Prostate gland (tissue), 2 donors: ENCODE data around the gene RAD17.
A peak's percentile ranks its signal among the peaks of the same experiment; 100 is the strongest.

ENCODE experiments used
- POLR2AphosphoS5 ChIP-seq: sonication (generic); formaldehyde crosslinking; IDR thresholded peaks from one replicate; pipeline ENCODE4 v1.6.1; 2017; ENCODE audit warnings: antibody characterized with exemption
- TF ChIP-seq, protein P1 (sequence below), 4 experiments: fragments of 200-600 bp in 2 of 4; fragments of 450-650 bp in 2 of 4; sonication (generic) in 2 of 4; IDR thresholded peaks; 1 replicate in 3 of 4; 2 replicates in 1 of 4; pipeline ENCODE4 v1.5.1; 2016 to 2019; ENCODE audit warnings: antibody characterized with exemption in 4 of 4, mild to moderate bottlenecking in 2 of 4, moderate library complexity in 2 of 4

DNA sequence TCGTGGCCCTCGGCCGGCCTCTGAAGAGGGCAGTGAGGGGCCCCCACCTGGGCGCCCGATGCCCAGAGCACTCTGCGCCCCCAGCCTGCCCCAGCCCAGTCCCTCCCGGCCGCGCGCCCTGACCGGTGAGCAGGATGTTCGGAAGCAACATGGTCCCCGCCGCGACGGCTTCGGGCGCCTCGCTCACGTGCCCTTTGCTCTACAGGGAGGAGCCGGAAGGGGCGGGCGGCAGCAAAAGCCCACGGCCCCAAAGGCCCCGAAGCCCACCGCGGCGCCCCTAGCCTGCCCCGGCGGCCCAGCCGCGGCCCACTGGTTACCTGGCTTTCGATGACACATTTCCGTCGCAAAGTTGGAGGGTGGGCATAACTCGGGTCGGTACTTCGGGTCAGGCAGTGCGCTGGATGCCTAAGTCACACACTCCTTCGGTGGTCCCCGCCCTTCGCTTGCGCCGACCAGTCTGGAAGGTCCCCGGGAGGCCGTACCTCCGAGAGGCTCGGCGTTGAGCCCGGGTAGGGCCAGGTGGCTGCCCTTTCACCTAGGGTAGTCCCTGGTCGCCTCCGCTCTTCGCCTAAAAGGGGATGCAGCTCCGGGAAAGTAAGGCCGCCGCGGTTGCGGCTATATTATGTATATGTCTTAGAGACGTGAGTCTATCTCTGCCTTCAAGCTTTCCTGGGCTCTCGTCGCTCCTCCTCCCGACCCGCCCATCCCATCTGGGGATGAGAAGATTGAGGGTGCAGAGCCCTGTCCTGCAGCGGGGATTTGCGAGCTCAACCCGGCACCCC lies at the start of gene RAD17, which contains the start of the genes AK6 and TAF9:
- TF ChIP-seq, protein P1, sequence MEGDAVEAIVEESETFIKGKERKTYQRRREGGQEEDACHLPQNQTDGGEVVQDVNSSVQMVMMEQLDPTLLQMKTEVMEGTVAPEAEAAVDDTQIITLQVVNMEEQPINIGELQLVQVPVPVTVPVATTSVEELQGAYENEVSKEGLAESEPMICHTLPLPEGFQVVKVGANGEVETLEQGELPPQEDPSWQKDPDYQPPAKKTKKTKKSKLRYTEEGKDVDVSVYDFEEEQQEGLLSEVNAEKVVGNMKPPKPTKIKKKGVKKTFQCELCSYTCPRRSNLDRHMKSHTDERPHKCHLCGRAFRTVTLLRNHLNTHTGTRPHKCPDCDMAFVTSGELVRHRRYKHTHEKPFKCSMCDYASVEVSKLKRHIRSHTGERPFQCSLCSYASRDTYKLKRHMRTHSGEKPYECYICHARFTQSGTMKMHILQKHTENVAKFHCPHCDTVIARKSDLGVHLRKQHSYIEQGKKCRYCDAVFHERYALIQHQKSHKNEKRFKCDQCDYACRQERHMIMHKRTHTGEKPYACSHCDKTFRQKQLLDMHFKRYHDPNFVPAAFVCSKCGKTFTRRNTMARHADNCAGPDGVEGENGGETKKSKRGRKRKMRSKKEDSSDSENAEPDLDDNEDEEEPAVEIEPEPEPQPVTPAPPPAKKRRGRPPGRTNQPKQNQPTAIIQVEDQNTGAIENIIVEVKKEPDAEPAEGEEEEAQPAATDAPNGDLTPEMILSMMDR (IDR thresholded peaks at IDR 0.05) = peak in 1 of 4 experiments; percentile 14
- peak; percentile 81 for TF ChIP-seq POLR2AphosphoS5
